GM18505 (cell line): ENCODE results near the gene PMIS2.
"Not testable (repeated sequence)": the region's sequence is repeated elsewhere in the genome, so short reads cannot be mapped to it uniquely, and the experiment has no call there.

Experiments
- ATAC-seq: cut with Tn5 transposase; IDR thresholded peaks from one replicate; pipeline ENCODE4 v1.9.1; 2021; ENCODE audit not compliant: unreplicated experiment
- POLR2A ChIP-seq: IDR thresholded peaks from 4 replicates; pipeline ENCODE4 v1.6.1; 2011; ENCODE audit warnings: borderline replicate concordance; ENCODE audit not compliant: insufficient read depth, insufficient read length; ENCODE audit errors: extremely low read depth

PMIS2 gene

DNA sequence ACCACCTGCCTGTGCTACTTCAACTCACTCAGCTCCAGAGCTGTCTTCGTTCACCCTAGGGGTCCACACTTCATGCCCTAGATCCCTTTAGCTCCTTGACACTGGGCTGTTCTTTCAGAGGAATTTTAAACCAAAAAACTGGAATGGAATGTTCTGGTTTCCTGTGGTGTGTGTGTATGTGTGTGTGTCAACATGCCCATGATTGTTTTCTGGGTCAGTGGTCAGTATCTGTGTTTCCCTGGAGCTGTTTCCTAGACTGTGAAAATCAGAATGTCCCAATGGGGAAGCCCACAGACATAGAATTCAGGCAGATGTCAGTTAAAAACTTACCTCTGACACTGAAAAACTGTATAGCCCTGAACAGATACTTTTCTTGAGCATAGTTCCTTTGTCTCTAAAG is 1.3 kb downstream of the PMIS2 start:
- no peak for ATAC-seq
- no peak for TF ChIP-seq POLR2A

DNA sequence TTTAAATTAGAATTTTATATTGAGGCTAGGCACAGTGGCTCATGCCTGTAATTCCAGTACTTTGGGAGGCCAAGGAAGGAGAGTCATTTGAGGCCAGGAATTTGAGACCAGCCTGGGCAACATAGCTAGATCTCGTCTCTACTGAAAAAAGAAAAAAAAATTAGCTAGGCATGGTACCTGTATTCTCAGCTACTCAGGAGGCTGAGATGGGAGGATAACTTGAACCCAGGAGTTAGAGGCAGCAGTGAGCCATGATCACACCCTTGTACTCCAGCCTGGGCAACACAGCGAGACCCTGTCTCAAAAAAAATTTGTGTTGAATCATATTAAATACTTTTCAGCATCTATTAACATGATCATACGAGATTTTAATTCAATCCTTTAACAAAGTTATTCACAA is 4.9 kb downstream of the PMIS2 start:
- no peak for TF ChIP-seq POLR2A
- ATAC-seq = no peak

DNA sequence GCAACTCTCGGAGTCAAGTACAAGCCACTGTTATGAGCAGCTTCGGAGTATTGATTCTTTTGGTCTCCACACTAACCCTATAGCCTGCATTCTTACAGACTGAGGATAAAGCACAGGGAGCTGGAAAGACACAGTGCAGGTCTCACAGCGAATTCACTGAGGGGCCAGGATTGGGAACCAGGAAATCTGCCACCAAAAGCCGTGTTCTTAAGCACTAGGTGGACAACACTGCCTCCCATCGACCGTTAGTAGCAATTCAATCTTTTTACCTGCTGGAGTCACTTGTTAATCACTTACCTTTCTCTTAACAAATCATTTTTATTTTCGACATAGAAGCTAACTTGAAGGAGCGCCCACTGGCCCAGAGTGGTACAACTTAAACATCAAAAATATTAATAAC is 6.3 kb downstream of the PMIS2 start:
- TF ChIP-seq POLR2A = no peak

DNA sequence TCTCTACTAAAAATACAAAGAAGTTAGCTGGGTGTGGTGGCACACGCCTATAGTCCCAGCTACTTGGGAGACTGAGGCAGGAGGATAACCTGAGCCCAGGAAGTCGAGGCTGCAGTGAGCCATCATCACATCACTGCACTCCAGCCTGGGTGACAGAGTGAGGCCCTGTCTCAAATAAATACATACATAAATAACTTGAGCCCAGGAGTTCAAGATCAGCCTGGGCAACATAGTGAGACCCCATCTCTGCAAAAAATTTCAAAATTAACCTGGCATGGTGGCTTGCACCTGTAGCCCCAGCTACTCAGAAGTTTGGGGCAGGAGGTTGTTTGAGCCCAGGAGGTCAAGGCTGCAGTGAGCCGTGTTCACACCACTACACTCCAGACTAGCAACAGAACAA is 9.1 kb downstream of the PMIS2 start:
- ATAC-seq = not testable (repeated sequence)

More for the DNA sequence above, 6.3 kb downstream of the PMIS2 start:
- ATAC-seq = no peak

DNA sequence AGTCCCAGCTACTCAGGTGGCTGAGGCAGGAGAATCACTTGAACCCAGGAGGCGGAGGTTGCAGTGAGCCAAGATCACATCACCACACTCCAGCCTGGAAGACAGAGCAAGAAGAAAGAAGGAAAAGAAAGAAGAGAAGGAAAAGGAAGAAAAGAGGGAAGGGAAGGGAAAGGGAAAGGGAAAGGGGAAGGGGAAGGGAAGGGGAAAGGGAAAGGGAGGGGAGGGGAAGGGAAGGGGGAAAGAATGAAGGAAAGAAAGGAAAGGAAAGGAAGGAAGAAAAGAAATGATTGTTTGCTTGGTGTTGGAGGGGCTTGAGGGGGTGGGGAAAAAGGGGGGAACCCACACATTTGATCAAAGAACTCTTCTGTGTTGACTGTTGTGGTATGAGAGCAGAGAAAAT is 10.0 kb downstream of the PMIS2 start:
- no peak for ATAC-seq
- no peak for TF ChIP-seq POLR2A

DNA sequence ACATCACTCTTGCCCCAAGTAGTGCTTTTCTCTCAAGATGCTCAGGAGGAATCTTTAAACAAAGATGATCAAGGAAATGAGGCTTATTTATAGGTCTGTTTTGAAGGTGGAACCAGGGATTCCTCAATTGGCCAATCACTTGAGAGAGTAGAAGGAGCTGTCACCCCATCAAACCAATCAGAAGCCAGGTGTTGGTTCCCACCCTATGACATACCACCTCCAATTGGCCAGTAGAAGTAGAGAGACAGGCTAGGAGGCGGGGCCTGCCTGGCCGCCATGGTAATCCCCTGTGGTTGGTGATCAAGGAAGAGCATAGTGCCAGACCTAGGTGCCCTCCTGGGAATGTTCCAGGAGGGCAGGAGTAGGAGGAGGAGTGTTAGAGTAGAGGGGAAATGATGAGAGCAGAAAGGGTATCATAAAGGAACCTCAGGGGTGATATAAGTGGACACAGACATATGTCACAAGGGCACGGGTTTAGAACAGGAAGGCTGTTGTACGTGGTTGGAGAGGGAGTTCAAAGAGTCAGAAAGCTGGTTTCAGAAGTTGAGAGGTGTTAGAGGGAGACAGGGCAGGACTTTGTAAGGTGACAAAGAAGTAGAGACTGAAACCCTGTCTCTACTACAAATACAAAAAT is 10.5 kb downstream of the PMIS2 start:
- peak; percentile 61 for ATAC-seq
- no peak for TF ChIP-seq POLR2A

DNA sequence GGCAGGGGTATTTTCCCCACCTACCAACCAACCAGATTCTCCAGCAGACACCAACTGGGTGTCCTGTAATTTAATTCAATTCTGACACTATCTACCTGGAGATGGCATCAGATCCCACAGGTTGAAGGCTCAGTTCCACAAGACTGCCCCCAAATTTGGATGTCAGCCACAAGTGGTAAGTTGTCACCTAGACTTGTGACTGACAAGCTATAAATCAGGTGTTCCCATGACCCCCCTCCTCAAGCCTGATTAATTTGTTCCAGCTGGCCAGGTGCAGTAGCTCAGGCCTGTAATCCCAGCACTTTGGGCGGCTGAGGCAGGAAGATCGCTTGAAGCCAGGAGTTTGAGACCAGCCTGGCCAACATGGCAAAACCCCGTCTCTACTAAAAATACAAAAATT is 16.0 kb downstream of the PMIS2 start:
- ATAC-seq = no peak
- TF ChIP-seq POLR2A = no peak

DNA sequence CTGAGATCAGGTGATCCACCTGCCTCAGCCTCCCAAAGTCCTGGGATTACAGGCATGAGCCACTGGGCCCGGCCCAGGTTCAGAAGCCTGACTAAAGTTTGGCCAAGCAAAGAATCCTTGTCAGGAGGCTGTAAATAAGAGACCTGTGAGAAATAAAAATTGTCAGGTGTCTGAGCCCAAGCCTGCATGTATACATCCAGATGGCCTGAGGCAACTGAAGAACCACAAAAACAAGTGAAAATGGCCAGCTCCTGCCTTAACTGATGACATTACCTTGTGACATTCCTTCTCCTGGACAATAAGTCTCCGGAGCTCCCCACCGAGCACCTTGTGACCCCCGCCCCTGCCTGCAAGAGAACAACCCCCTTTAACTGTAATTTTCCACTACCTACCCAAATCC is 18.5 kb downstream of the PMIS2 start:
- not testable (repeated sequence) for ATAC-seq

DNA sequence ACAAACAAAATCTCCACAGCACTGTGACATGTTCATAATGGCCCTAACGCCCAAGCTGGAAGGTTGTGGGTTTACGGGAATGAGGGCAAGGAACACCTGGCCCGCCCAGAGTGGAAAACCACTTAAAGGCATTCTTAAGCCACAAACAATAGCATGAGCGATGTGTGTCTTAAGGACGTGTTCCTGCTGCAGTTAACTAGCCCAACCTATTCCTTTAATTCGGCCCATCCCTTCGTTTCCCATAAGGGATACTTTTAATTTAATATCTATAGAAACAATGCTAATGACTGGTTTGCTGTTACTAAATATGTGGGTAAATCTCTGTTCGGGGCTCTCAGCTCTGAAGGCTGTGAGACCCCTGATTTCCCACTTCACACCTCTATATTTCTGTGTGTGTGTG is 21.2 kb downstream of the PMIS2 start:
- ATAC-seq = not testable (repeated sequence)

DNA sequence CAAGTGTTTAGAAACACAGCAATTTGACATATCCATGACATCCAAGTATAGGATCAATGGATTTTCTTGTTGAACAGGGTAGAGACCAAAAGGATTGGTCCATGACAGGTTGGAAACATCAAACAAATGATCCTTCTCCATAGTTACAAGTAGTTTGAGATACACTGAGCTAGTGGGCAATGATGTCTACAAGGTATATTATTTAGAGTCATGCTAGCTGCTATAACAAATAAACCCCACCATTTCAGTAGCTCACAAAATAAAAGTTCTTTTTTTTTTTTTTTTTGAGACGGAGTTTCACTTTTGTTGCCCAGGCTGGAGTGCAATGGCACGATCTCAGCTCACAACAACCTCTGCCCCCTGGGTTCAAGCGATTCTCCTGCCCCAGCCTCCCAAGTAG is 21.7 kb downstream of the PMIS2 start:
- no peak for ATAC-seq
- TF ChIP-seq POLR2A = no peak

DNA sequence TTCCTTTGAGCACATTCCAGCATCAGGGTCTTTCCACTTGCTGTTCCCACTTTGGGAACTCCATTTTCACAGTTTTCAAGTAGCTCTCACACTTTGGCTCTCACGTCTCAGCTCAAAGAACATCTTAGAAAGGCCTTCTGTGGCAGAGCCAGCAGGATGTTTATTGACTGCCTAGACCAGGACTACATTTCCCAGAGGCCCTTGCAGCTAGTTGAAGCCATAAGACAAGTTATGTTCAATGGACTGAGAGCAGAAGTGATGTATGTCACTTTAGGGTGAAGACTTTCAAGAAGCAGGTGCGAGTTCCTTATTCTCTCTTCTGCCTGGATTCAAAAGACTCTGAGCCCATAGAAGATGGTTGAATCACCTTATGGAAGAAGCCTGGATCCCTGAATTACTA is 22.3 kb downstream of the PMIS2 start:
- no peak for ATAC-seq
- no peak for TF ChIP-seq POLR2A

DNA sequence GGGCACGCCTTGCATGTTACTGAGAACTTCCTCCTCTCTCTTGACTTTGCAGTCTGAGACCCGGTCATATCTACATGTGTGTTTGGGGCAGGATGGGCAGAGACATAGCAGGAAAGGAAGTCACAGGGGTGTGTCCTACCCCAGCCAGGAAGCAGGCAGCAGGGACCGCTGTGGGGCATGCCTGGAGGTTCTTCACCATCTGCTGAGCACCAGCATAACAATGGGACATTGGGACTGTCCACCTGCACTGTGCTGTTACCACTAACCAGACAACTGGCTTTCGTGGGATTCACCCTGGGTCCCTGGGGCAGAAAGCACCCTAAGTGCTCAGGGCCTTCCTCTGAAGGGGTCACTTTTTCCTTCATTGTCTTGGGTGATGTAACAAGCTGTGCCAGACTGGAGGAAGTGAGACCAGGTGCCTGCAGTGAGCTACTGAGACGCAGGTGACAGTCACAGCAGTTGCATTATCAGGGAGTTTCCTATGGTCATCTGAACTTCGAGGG is 23.9 kb downstream of the PMIS2 start:
- ATAC-seq = no peak
- TF ChIP-seq POLR2A = peak; percentile 33

DNA sequence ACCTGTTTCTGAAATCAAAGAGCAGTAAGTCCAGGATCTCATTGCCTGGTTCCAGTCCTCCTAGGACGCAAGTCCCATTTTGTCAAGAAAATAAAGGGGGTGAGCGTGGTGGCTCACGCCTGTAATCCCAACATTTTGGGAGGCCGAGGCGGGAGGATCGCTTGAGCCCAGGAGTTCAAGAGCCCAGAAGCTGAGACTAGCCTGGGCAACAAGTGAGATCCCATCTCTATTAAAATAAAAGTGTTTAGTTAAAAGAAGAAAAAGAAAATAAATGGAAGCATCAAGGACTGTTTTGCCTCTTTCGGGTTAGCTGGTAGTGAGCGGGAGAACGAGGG is 26.2 kb downstream of the PMIS2 start:
- no peak for TF ChIP-seq POLR2A
- no peak for ATAC-seq

DNA sequence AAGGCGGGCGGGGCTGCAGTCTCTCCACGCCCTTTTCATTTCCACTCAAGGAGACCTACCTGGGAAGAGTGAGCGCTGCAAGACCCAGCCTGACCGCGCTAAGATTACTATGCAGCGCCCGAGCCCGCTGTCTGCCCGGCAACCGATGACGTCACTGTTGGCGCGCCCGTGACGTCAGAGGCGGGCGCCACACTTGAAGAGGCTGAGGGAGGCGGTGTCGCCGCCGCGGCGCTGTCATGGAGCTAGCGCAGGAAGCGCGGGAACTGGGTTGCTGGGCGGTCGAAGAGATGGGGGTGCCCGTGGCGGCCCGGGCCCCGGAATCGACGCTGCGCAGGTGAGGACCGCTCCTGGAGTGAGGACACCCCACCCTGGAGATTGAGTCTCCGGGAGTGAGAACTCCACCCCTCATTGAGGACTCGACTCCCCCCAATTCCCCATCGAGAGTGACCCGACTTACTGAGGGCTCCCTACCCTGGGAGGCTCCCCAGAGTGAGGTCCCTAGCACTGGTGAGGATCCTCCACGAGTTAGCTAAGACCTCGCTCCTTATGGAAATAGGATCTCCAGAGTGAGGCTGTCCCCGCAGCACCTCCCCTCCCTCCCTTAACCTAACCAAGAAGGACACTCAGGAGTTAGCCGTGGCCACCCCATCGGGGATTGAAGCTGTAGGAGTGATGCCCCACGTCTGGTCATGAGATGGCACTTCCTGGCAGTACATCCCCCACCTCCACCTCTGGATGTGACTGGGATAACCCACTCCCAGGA is 26.8 kb downstream of the PMIS2 start, which contains the start of gene HAUS5:
Gene HAUS5 (plus strand): TSS at position 177 of the 763 bp plus-strand sequence. CDS start 60 bp downstream, at position 237.
- peak; percentile 89 for ATAC-seq
- TF ChIP-seq POLR2A = peak; percentile 74
